Suprapubic skin (tissue), 4 donors: ENCODE results near the gene DMPK. TPM values are rescaled to one million over a fixed set of nuclear protein-coding genes. Genes with fewer than 3 reads are reported as not detected.

Experiments used
- DNase-seq, 2 donors: peaks; one replicate each; pipeline ENCODE4 v3.0.0-alpha.2; 2019; ENCODE audit warnings: low spot score in 2 of 2
- H3K27ac ChIP-seq: fragments of 200-600 bp; sonication (generic); one replicate; pipeline ENCODE4 v1.5.1; 2019
- H3K27me3 ChIP-seq: fragments of 200-600 bp; sonication (generic); one replicate; pipeline ENCODE4 v1.5.1; 2019
- H3K36me3 ChIP-seq: fragments of 200-600 bp; sonication (generic); one replicate; pipeline ENCODE4 v1.5.1; 2019
- H3K4me1 ChIP-seq: fragments of 200-600 bp; sonication (generic); one replicate; pipeline ENCODE4 v1.5.1; 2019
- H3K4me3 ChIP-seq: fragments of 200-600 bp; sonication (generic); one replicate; pipeline ENCODE4 v1.5.1; 2019; ENCODE audit warnings: mild to moderate bottlenecking
- H3K9me3 ChIP-seq: fragments of 200-600 bp; sonication (generic); one replicate; pipeline ENCODE4 v1.5.1; 2019
- EP300 ChIP-seq: sonication (generic); formaldehyde crosslinking; IDR thresholded peaks from one replicate; pipeline ENCODE4 v1.6.1; 2017; ENCODE audit warnings: antibody characterized with exemption
- POLR2A ChIP-seq, 2 donors: fragments of 450-650 bp; IDR thresholded peaks; one replicate each; pipeline ENCODE4 v1.6.1; 2017; ENCODE audit warnings: antibody characterized with exemption in 2 of 2, mild to moderate bottlenecking in 2 of 2, moderate library complexity in 2 of 2
- POLR2AphosphoS5 ChIP-seq, 3 donors: sonication (generic); formaldehyde crosslinking; IDR thresholded peaks; one replicate each; pipeline ENCODE4 v1.6.1; 2017; ENCODE audit warnings: antibody characterized with exemption in 3 of 3
- WGBS: methylation state at CpG from one replicate; pipeline ENCODE4 v1.1.5; 2018; 5-methylcytosine and 5-hydroxymethylcytosine counted together
- total RNA-seq, 4 donors: library from RNA; depleted of rRNA; stranded (reverse); fragments of >200 nt; gene quantifications; one replicate each; pipeline ENCODE4 v1.1.0, GENCODE V29; 2016
- TF ChIP-seq, protein P1 (sequence below), 2 donors: fragments of 200-600 bp in 1 of 2; fragments of 450-650 bp in 1 of 2; sonication (generic) in 1 of 2; IDR thresholded peaks; one replicate each; pipeline ENCODE4 v1.5.1; 2016 to 2019; ENCODE audit warnings: antibody characterized with exemption in 2 of 2, mild to moderate bottlenecking in 1 of 2, moderate library complexity in 1 of 2

The DMPK gene
- total RNA-seq, 4 donors from 2014 or later, result 15.0 to 27.3 (median 20.3) TPM

DNA sequence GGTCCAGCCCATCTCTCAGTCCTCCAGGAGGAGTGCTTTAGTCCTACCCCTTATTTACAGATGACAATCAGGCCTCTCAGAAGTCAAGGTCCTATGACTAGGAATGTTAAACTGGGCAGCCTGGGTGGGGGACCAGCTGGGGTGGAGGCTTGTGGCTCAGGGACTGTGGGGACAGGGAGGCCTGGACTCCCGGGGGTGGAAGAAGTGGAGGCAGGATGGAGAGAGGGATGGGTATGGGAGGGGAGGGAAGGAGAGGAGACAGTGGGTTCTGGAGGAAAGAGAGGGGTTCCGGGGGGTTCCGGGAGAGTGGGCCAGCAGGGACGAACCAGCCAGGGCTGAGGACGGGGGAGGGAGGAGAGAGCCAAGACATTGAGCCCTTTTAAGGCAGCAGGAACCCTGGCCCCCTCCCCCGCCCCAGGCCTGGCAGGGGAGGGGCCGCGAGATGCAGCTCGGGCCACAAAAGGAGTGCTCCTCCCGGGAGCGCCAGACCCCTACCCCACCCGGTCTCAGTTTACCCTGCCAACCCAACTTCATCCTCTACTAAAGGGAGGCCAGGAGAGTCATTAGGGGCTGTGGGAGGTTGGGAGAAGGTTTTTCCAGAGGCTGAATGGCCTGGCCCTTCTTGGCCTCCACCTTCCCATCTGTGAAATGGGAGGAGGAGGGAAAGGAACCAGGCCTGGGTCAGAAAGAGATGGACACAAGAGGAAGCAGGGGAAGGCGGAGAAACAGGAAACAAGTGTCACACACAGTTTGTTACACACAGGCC lies 1.7 kb downstream of the DMPK start:
- Histone ChIP-seq H3K4me3 (peak overlapping the region; percentile 51), H3K27me3 (no peaks in the 10 kb centered on the region), H3K36me3 (peaks cover 20% of the 10 kb centered on the region), H3K4me1 (peaks cover 61% of the 10 kb centered on the region), H3K27ac (no peak overlapping the region), H3K9me3 (no peaks in the 10 kb centered on the region)
- no peak for DNase-seq
- WGBS, result 37% methylated on average over 11 of the region's 13 CpGs
- TF ChIP-seq, protein P1, sequence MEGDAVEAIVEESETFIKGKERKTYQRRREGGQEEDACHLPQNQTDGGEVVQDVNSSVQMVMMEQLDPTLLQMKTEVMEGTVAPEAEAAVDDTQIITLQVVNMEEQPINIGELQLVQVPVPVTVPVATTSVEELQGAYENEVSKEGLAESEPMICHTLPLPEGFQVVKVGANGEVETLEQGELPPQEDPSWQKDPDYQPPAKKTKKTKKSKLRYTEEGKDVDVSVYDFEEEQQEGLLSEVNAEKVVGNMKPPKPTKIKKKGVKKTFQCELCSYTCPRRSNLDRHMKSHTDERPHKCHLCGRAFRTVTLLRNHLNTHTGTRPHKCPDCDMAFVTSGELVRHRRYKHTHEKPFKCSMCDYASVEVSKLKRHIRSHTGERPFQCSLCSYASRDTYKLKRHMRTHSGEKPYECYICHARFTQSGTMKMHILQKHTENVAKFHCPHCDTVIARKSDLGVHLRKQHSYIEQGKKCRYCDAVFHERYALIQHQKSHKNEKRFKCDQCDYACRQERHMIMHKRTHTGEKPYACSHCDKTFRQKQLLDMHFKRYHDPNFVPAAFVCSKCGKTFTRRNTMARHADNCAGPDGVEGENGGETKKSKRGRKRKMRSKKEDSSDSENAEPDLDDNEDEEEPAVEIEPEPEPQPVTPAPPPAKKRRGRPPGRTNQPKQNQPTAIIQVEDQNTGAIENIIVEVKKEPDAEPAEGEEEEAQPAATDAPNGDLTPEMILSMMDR (IDR thresholded peaks at IDR 0.05), result no peak
- TF ChIP-seq POLR2A (IDR thresholded peaks at IDR 0.05), result no peak
- no peak for TF ChIP-seq EP300
- no peak for TF ChIP-seq POLR2AphosphoS5 (IDR thresholded peaks at IDR 0.05)

DNA sequence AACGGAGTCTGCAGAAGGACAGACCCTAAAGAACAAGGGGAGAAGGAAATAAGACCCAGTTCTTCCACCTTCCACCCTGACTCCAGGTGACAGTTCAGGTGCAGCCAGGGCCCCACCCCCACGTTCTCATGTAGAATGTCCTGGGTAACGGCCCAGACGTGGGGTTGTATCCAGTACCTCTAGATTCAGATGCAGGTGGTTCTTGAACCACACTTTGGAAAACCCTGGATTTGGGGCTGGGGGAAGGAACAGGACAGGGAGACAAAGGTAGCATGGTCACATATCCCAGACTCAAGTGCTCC lies 2.2 kb downstream of the DMPK start:
- Histone ChIP-seq H3K27me3 (no peaks in the 10 kb centered on the region), H3K4me1 (peaks cover 59% of the 10 kb centered on the region), H3K27ac (no peak overlapping the region), H3K4me3 (peak overlapping the region; percentile 43), H3K36me3 (peaks cover 17% of the 10 kb centered on the region), H3K9me3 (no peaks in the 10 kb centered on the region)
- TF ChIP-seq POLR2AphosphoS5 (IDR thresholded peaks at IDR 0.05), result no peak
- no peak for TF ChIP-seq POLR2A (IDR thresholded peaks at IDR 0.05)
- TF ChIP-seq, protein P1 (IDR thresholded peaks at IDR 0.05), result no peak
- TF ChIP-seq EP300, result no peak
- DNase-seq, result no peak
- 46% methylated on average over 4 of the region's 4 CpGs for WGBS

DNA sequence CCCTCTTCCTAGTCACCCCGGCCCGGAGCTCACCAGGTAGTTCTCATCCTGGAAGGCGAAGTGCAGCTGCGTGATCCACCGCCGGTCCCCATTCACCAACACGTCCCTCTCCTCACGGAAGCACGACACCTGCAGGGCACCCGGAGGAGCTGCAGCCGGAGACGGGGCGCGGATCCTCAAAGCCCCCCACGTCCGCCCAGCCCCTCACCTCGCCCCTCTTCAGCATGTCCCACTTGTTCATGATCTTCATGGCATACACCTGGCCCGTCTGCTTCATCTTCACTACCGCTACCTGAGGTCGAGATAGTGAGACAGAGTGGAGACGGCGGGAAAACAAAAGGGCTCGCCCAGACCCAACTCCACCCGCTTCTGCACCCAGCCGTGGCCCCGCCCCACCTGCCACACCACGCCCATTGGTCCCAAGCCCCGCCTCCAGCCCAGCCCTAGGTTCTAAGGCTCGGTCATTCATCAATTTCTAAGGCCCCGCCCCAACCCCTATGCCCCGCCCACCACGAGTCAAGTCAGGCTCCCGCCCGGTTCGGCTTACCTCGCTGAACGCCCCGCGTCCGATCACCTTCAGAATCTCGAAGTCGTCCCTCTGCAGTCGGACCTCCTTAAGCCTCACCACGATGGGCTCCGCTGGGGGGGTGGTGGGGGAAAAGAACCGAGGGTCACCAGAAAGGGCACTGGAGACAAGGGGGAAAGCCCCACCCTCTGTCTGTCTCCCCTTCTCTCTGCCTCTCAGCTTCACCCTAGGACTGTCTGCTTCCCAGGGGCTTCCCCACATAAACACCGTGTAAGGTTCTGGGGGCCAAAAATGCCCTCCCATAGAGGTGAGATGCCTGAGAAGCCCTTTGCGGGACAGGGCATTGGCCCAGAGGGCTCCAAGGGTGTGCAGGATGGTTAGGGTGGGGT lies 2.8 kb downstream of the DMPK start:
- Histone ChIP-seq H3K27me3 (no peaks in the 10 kb centered on the region), H3K4me3 (peak overlapping the region; percentile 43), H3K27ac (no peak overlapping the region), H3K9me3 (no peaks in the 10 kb centered on the region), H3K4me1 (peaks cover 55% of the 10 kb centered on the region), H3K36me3 (peaks cover 21% of the 10 kb centered on the region)
- TF ChIP-seq POLR2AphosphoS5 (IDR thresholded peaks at IDR 0.05), result no peak
- TF ChIP-seq, protein P1 (IDR thresholded peaks at IDR 0.05), result peak; percentile 24 to 75
- TF ChIP-seq EP300, result no peak
- DNase-seq, result peak; percentile 94 to 95
- 26% methylated on average over 44 of the region's 48 CpGs for WGBS

DNA sequence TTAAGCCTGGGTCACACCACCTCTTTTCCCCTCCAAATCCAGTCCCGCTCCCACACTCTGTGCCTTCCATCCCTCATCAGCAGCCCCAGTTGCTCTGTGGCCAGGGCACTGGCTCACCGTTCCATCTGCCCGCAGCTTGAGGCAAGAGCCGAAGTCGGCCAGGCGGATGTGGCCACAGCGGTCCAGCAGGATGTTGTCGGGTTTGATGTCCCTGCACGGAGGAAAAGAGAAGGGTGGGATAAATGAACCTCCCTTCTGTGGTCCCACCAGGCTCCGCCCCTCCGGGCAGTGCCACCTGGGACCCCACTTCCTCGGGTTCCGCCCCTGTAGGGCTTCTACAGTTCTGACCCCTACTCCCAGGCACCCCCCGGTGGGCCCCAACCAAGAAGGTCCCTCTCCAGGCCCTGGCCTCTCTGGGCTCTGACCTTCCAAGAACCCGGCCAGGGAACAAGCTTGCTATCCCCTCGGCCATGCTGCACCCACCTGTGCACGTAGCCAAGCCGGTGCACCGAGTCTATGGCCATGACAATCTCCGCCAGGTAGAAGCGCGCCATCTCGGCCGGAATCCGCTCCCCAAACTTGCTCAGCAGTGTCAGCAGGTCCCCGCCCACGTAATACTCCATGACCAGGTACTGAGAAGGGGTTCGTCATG lies 4.2 kb downstream of the DMPK start:
- no peaks in the 10 kb centered on the region for H3K9me3 ChIP-seq
- H3K27ac ChIP-seq, result no peak overlapping the region
- WGBS, result 93% methylated on average over 14 of the region's 28 CpGs
- no peak overlapping the region for H3K4me3 ChIP-seq
- peaks cover 21% of the 10 kb centered on the region for H3K36me3 ChIP-seq
- H3K27me3 ChIP-seq, result no peaks in the 10 kb centered on the region
- H3K4me1 ChIP-seq, result peaks cover 43% of the 10 kb centered on the region
- DNase-seq, result peak in 1 of 2 donors; percentile 78
- no peak for TF ChIP-seq POLR2AphosphoS5 (IDR thresholded peaks at IDR 0.05)

DNA sequence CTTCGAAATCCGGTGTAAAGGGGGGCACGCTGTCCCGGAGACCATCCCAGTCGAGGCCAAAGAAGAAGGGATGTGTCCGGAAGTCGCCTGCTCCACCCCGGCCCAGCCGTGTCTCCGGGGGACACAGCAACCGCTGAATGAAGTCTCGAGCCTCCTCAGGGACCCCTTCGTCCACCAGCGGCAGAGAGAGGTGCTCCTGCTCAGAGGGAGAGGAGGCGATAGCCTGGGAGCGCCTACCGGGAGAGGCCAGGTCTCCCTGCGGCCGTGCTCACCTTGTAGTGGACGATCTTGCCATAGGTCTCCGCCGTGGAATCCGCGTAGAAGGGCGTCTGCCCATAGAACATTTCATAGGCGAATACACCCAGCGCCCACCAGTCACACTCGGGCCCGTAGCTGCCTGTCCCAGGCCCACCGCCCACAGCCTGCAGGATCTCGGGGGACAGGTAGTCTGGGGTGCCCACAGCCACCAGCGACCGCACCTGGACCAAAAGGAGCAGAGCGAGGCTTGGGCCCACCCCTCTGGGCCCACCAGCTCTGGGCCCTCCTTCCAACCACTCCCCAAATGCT lies 4.8 kb downstream of the DMPK start:
- Histone ChIP-seq H3K36me3 (peaks cover 21% of the 10 kb centered on the region), H3K4me1 (peaks cover 39% of the 10 kb centered on the region), H3K4me3 (no peak overlapping the region), H3K9me3 (no peaks in the 10 kb centered on the region), H3K27me3 (no peaks in the 10 kb centered on the region), H3K27ac (no peak overlapping the region)
- TF ChIP-seq EP300, result no peak
- no peak for TF ChIP-seq POLR2A (IDR thresholded peaks at IDR 0.05)
- TF ChIP-seq, protein P1 (IDR thresholded peaks at IDR 0.05), result no peak
- no peak for TF ChIP-seq POLR2AphosphoS5 (IDR thresholded peaks at IDR 0.05)
- 93% methylated on average over 24 of the region's 34 CpGs for WGBS
- DNase-seq, result no peak
